Activated T-cell treated with anti-CD3 and anti-CD28 coated beads, Interleukin-2, amount 50 U/mL, for 4 hours (primary cell): ENCODE data around the gene RAB22A. TPM values are rescaled to one million over a fixed set of nuclear protein-coding genes. Genes with fewer than 3 reads are reported as not detected.

ENCODE experiments used
- ATAC-seq, 2 donors: fragments of 200-7000 bp; cut with Tn5 transposase; one replicate each; pipeline ENCODE4 v1.10.0; 2021
- DNase-seq: peaks from one replicate; pipeline ENCODE4 v3.0.0-alpha.2; 2020
- H3K27me3 Mint-ChIP-seq: one replicate; pipeline ENCODE4 v1.8.0; 2021; ENCODE audit warnings: low read depth, mixed read lengths
- H3K36me3 Mint-ChIP-seq: one replicate; pipeline ENCODE4 v1.8.0; 2022; ENCODE audit warnings: mixed read lengths; ENCODE audit not compliant: insufficient read depth
- H3K4me1 Mint-ChIP-seq: one replicate; pipeline ENCODE4 v1.8.0; 2021; ENCODE audit warnings: low read depth, mixed read lengths
- H3K4me3 Mint-ChIP-seq: one replicate; pipeline ENCODE4 v1.8.0; 2021; ENCODE audit warnings: mild to moderate bottlenecking, moderate library complexity, mixed read lengths
- H3K9me3 Mint-ChIP-seq: one replicate; pipeline ENCODE4 v1.8.0; 2021; ENCODE audit warnings: mixed read lengths
- total RNA-seq, 3 donors: library from RNA; stranded (reverse); gene quantifications; one replicate each; pipeline ENCODE4 v1.2.1, GENCODE V29; 2021

Gene RAB22A
- total RNA-seq, 3 donors from 2014 or later: 15.9 to 17.9 (median 17.3) TPM

- Mint-ChIP-seq H3K27me3 (no peaks in the 10 kb centered on the region), H3K4me3 (no peak overlapping the region), H3K9me3 (no peaks in the 10 kb centered on the region), H3K36me3 (peaks cover 8% of the 10 kb centered on the region), H3K4me1 (peaks cover 12% of the 10 kb centered on the region)
- ATAC-seq (no peak), DNase-seq (no peak)
Measured at GRCh38 chr20:58289143-58289542, 20.4 kb upstream of the RAB22A start.

GRCh38 chr20:58293453-58293852 lies 16.1 kb upstream of the RAB22A start:
- peak in 1 of 2 donors; percentile 43 for ATAC-seq

GRCh38 chr20:58294497-58295455 lies 14.7 kb upstream of the RAB22A start:
- Mint-ChIP-seq H3K9me3 (no peaks in the 10 kb centered on the region), H3K36me3 (peaks cover 3% of the 10 kb centered on the region), H3K4me1 (peaks cover 11% of the 10 kb centered on the region), H3K27me3 (no peaks in the 10 kb centered on the region), H3K4me3 (no peak overlapping the region)
- ATAC-seq: no peak
- no peak for DNase-seq

More at GRCh38 chr20:58293453-58293852, 16.1 kb upstream of the RAB22A start:
- no peak for DNase-seq
- no peaks in the 10 kb centered on the region for H3K27me3 Mint-ChIP-seq
- H3K4me1 Mint-ChIP-seq: peaks cover 11% of the 10 kb centered on the region
- H3K36me3 Mint-ChIP-seq: peaks cover 3% of the 10 kb centered on the region
- no peak overlapping the region for H3K4me3 Mint-ChIP-seq
- H3K9me3 Mint-ChIP-seq: no peaks in the 10 kb centered on the region

GRCh38 chr20:58296051-58296837 lies 13.3 kb upstream of the RAB22A start:
- DNase-seq: no peak
- no peaks in the 10 kb centered on the region for H3K9me3 Mint-ChIP-seq
- H3K4me3 Mint-ChIP-seq: no peak overlapping the region
- no peaks in the 10 kb centered on the region for H3K27me3 Mint-ChIP-seq
- no peak for ATAC-seq
- H3K36me3 Mint-ChIP-seq: peaks cover 6% of the 10 kb centered on the region
- peaks cover 11% of the 10 kb centered on the region for H3K4me1 Mint-ChIP-seq

- Mint-ChIP-seq H3K4me3 (no peak overlapping the region), H3K9me3 (no peaks in the 10 kb centered on the region), H3K36me3 (peaks cover 7% of the 10 kb centered on the region), H3K27me3 (no peaks in the 10 kb centered on the region), H3K4me1 (peaks cover 13% of the 10 kb centered on the region)
- ATAC-seq: no peak
- DNase-seq: no peak
Measured at GRCh38 chr20:58297394-58297793, 12.1 kb upstream of the RAB22A start.

- no peaks in the 10 kb centered on the region for H3K27me3 Mint-ChIP-seq
- H3K4me1 Mint-ChIP-seq: peaks cover 28% of the 10 kb centered on the region
- no peak overlapping the region for H3K4me3 Mint-ChIP-seq
- DNase-seq (no peak), ATAC-seq (no peak)
- H3K36me3 Mint-ChIP-seq: peaks cover 8% of the 10 kb centered on the region
- no peaks in the 10 kb centered on the region for H3K9me3 Mint-ChIP-seq
Measured at GRCh38 chr20:58300321-58300720, 9.2 kb upstream of the RAB22A start.

- no peak for DNase-seq
- Mint-ChIP-seq H3K4me3 (no peak overlapping the region), H3K27me3 (no peaks in the 10 kb centered on the region), H3K9me3 (no peaks in the 10 kb centered on the region), H3K4me1 (peaks cover 49% of the 10 kb centered on the region), H3K36me3 (peaks cover 8% of the 10 kb centered on the region)
- ATAC-seq: no peak
Measured at GRCh38 chr20:58303547-58303946, 6.0 kb upstream of the RAB22A start.

GRCh38 chr20:58305061-58305460 lies 4.5 kb upstream of the RAB22A start:
- DNase-seq: no peak
- H3K9me3 Mint-ChIP-seq: no peaks in the 10 kb centered on the region
- no peaks in the 10 kb centered on the region for H3K27me3 Mint-ChIP-seq
- H3K36me3 Mint-ChIP-seq: peaks cover 8% of the 10 kb centered on the region
- no peak for ATAC-seq
- H3K4me3 Mint-ChIP-seq: no peak overlapping the region
- peaks cover 51% of the 10 kb centered on the region for H3K4me1 Mint-ChIP-seq

- DNase-seq (peak; percentile 63), ATAC-seq (peak; percentile 78 to 81)
- Mint-ChIP-seq H3K27me3 (no peaks in the 10 kb centered on the region), H3K9me3 (no peaks in the 10 kb centered on the region), H3K36me3 (peaks cover 7% of the 10 kb centered on the region), H3K4me3 (peak overlapping the region; percentile 64), H3K4me1 (peaks cover 63% of the 10 kb centered on the region)
Measured at GRCh38 chr20:58306421-58307261, 2.9 kb upstream of the RAB22A start.

GRCh38 chr20:58307270-58307669 lies 2.2 kb upstream of the RAB22A start:
- peak overlapping the region; percentile 64 for H3K4me3 Mint-ChIP-seq
- no peaks in the 10 kb centered on the region for H3K9me3 Mint-ChIP-seq
- no peak for ATAC-seq
- peaks cover 7% of the 10 kb centered on the region for H3K36me3 Mint-ChIP-seq
- no peak for DNase-seq
- H3K4me1 Mint-ChIP-seq: peaks cover 64% of the 10 kb centered on the region
- no peaks in the 10 kb centered on the region for H3K27me3 Mint-ChIP-seq

GRCh38 chr20:58308290-58308679 lies 1.2 kb upstream of the RAB22A start:
- ATAC-seq (no peak), DNase-seq (no peak)
- Mint-ChIP-seq H3K36me3 (peaks cover 14% of the 10 kb centered on the region), H3K9me3 (no peaks in the 10 kb centered on the region), H3K4me3 (peak overlapping the region; percentile 79), H3K27me3 (no peaks in the 10 kb centered on the region), H3K4me1 (peaks cover 73% of the 10 kb centered on the region)

- H3K9me3 Mint-ChIP-seq: no peaks in the 10 kb centered on the region
- DNase-seq: no peak
- H3K4me3 Mint-ChIP-seq: peak overlapping the region; percentile 79
- H3K4me1 Mint-ChIP-seq: peaks cover 76% of the 10 kb centered on the region
- H3K27me3 Mint-ChIP-seq: no peaks in the 10 kb centered on the region
- H3K36me3 Mint-ChIP-seq: peaks cover 18% of the 10 kb centered on the region
- peak; percentile 35 to 36 for ATAC-seq
Measured at GRCh38 chr20:58308680-58309527, 611 bp upstream of the RAB22A start.

- H3K36me3 Mint-ChIP-seq: peaks cover 23% of the 10 kb centered on the region
- no peak for ATAC-seq
- peak overlapping the region; percentile 92 for H3K4me3 Mint-ChIP-seq
- no peaks in the 10 kb centered on the region for H3K27me3 Mint-ChIP-seq
- no peak for DNase-seq
- H3K4me1 Mint-ChIP-seq: peaks cover 74% of the 10 kb centered on the region
- no peaks in the 10 kb centered on the region for H3K9me3 Mint-ChIP-seq
Measured at GRCh38 chr20:58310291-58310782, 822 bp downstream of the RAB22A start.
